Endodermal cell (in vitro differentiated cells): ENCODE measurements around the gene ROPN1B. TPM values are rescaled to one million over a fixed set of nuclear protein-coding genes. Genes with fewer than 3 reads are reported as not detected.

Experiments
- DNase-seq: peaks from one replicate; pipeline ENCODE4 v3.0.0-alpha.2; 2017
- H3K27ac ChIP-seq: 2 replicates; pipeline ENCODE4 v1.5.1; 2013; ENCODE audit warnings: mild to moderate bottlenecking, low read depth, low read length, moderate library complexity
- H3K27me3 ChIP-seq: 2 replicates; pipeline ENCODE4 v1.6.1; 2013; ENCODE audit warnings: mild to moderate bottlenecking, low read length, moderate library complexity; ENCODE audit not compliant: insufficient read depth, control insufficient read depth, poor library complexity, severe bottlenecking
- H3K36me3 ChIP-seq: 2 replicates; pipeline ENCODE4 v1.7.0; 2013; ENCODE audit warnings: mild to moderate bottlenecking, low read length, moderate library complexity; ENCODE audit not compliant: control insufficient read depth, insufficient read depth
- H3K4me1 ChIP-seq: one replicate; pipeline ENCODE4 v1.7.0; 2013; ENCODE audit warnings: low read length; ENCODE audit not compliant: control insufficient read depth, insufficient read depth
- H3K4me3 ChIP-seq: 2 replicates; pipeline ENCODE4 v1.5.1; 2013; ENCODE audit warnings: mild to moderate bottlenecking, low read length, moderate library complexity
- H3K9ac ChIP-seq: 2 replicates; pipeline ENCODE4 v1.6.1; 2013; ENCODE audit warnings: mild to moderate bottlenecking, low read length, moderate library complexity; ENCODE audit not compliant: poor library complexity, severe bottlenecking; ENCODE audit errors: extremely low read depth
- H3K9me3 ChIP-seq: 2 replicates; pipeline ENCODE4 v1.6.1; 2013; ENCODE audit warnings: mild to moderate bottlenecking, low read length, moderate library complexity; ENCODE audit not compliant: control insufficient read depth
- H3K27ac Mint-ChIP-seq: 2 replicates; pipeline ENCODE4 v1.8.0; 2020; ENCODE audit warnings: mixed read lengths
- H3K27me3 Mint-ChIP-seq: 2 replicates; pipeline ENCODE4 v1.8.0; 2021; ENCODE audit warnings: mild to moderate bottlenecking, mixed read lengths; ENCODE audit not compliant: insufficient read depth
- H3K36me3 Mint-ChIP-seq: 2 replicates; pipeline ENCODE4 v1.8.0; 2020; ENCODE audit warnings: low read depth, mixed read lengths
- H3K4me1 Mint-ChIP-seq: 2 replicates; pipeline ENCODE4 v1.8.0; 2020; ENCODE audit warnings: mixed read lengths
- H3K4me3 Mint-ChIP-seq: 2 replicates; pipeline ENCODE4 v1.8.0; 2020; ENCODE audit warnings: mild to moderate bottlenecking, moderate library complexity, mixed read lengths
- H3K9me3 Mint-ChIP-seq: 2 replicates; pipeline ENCODE4 v1.8.0; 2020; ENCODE audit warnings: mild to moderate bottlenecking, mixed read lengths
- CTCF ChIP-seq: fragments of 200-600 bp; sonication (generic); conservative IDR thresholded peaks from 2 replicates; pipeline ENCODE4 v1.5.0; 2021; ENCODE audit warnings: antibody characterized with exemption, mild to moderate bottlenecking
- WGBS, 2 experiments: methylation state at CpG; one replicate each; pipeline versions ENCODE4 v1.1.5 to v1.1.7; 2013; ENCODE audit warnings: missing lambda C conversion rate in 2 of 2, mixed read lengths in 1 of 2; ENCODE audit not compliant: insufficient coverage in 1 of 2, insufficient read length in 1 of 2; 5-methylcytosine and 5-hydroxymethylcytosine counted together
- total RNA-seq, 2 donors: library from RNA; stranded (reverse); fragmentation: NEBNext Ultra II Directional in 1 of 2; extraction: Animal tissue kit (Norgen Biotek cat#: 25700) in 1 of 2; gene quantifications; 2 replicates in 1 of 2; 3 replicates in 1 of 2; pipeline ENCODE4 v1.2.1, GENCODE V29; 2021

The ROPN1B gene
- total RNA-seq, 2 donors from 2014 or later, result not detected

GRCh38 chr3:126005951-126006350, 37.0 kb downstream of the ROPN1B start:
- Histone ChIP-seq H3K9me3 (no peaks in the 10 kb centered on the region), H3K27me3 (no peaks in the 10 kb centered on the region), H3K27ac (no peak overlapping the region), H3K36me3 (peaks cover 10% of the 10 kb centered on the region), H3K9ac (no peak overlapping the region), H3K4me3 (no peak overlapping the region), H3K4me1 (no peaks in the 10 kb centered on the region)
- Mint-ChIP-seq H3K27me3 (no peaks in the 10 kb centered on the region), H3K4me3 (no peak overlapping the region), H3K27ac (no peak overlapping the region), H3K36me3 (peaks cover 41% of the 10 kb centered on the region), H3K4me1 (no peaks in the 10 kb centered on the region), H3K9me3 (peaks cover 4% of the 10 kb centered on the region)
- 74 to 81% methylated on average over 3 of the region's 3 CpGs for WGBS, 2 experiments
- no peak for TF ChIP-seq CTCF
- DNase-seq, result no peak

DNA sequence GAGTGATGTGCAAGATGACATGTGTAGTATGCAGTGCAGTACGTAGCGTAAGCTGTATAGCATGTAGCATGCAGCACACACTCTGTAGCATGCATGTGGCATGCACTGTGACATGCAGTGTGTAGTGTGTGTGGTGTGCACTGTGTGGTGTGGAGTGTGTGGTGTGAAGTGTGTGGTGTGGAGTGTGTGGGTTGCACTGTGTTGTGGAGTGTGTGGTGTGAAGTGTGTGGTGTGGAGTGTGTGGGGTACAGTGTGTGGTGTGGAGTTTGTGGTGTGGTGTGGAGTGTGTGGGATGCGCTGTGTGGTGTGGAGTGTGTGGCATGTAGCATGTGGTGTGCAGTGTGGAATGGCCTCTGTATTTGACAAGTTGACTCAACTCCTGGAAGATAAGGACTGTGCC, 39.2 kb downstream of the ROPN1B start:
- Histone ChIP-seq H3K4me3 (no peak overlapping the region), H3K27me3 (no peaks in the 10 kb centered on the region), H3K4me1 (no peaks in the 10 kb centered on the region), H3K36me3 (peaks cover 22% of the 10 kb centered on the region), H3K9me3 (no peaks in the 10 kb centered on the region), H3K9ac (no peak overlapping the region), H3K27ac (no peak overlapping the region)
- H3K4me1 Mint-ChIP-seq, result no peaks in the 10 kb centered on the region
- H3K27me3 Mint-ChIP-seq, result no peaks in the 10 kb centered on the region
- peaks cover 61% of the 10 kb centered on the region for H3K36me3 Mint-ChIP-seq
- TF ChIP-seq CTCF, result no peak
- no peak for DNase-seq
- no peak overlapping the region for H3K4me3 Mint-ChIP-seq
- WGBS, 2 experiments, result 95 to 98% methylated on average over 2 to 3 of the region's 3 CpGs
- no peak overlapping the region for H3K27ac Mint-ChIP-seq
- H3K9me3 Mint-ChIP-seq, result no peaks in the 10 kb centered on the region

DNA sequence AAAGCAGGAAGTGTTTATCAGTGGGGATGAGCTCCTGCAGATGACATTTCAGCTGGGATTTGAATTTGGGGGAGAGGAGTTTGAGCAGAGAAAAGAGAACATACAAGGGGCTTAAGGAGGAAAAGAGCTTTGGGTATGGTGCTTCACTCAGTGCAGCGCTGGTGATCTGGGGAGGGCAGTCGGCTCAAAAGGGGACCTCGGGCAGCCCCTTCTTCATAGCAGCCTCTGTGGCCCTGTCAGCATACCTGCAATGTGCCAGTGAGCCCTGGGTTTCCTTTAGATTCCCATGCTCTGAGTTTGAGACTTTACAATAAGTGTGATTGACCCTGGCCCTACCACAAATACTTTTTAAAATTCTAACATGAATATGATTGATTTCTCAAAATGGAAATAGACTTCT, 40.2 kb downstream of the ROPN1B start:
- 94 to 100% methylated on average over 2 to 3 of the region's 3 CpGs for WGBS, 2 experiments
- Mint-ChIP-seq H3K4me1 (no peaks in the 10 kb centered on the region), H3K9me3 (no peaks in the 10 kb centered on the region), H3K27me3 (no peaks in the 10 kb centered on the region), H3K27ac (no peak overlapping the region), H3K4me3 (no peak overlapping the region), H3K36me3 (peaks cover 70% of the 10 kb centered on the region)
- DNase-seq, result no peak
- Histone ChIP-seq H3K4me3 (no peak overlapping the region), H3K9ac (no peak overlapping the region), H3K27ac (no peak overlapping the region), H3K27me3 (no peaks in the 10 kb centered on the region), H3K9me3 (no peaks in the 10 kb centered on the region), H3K36me3 (peaks cover 22% of the 10 kb centered on the region), H3K4me1 (no peaks in the 10 kb centered on the region)
- TF ChIP-seq CTCF, result no peak
